ENCODE data around the gene RDX.
"Not testable (repeated sequence)": the region's sequence is repeated elsewhere in the genome, so short reads cannot be mapped to it uniquely, and the experiment has no call there.

RDX gene

GRCh38 chr11:110196884-110197420 lies 99.5 kb downstream of the RDX start:
- no peak for DNase-seq

DNA sequence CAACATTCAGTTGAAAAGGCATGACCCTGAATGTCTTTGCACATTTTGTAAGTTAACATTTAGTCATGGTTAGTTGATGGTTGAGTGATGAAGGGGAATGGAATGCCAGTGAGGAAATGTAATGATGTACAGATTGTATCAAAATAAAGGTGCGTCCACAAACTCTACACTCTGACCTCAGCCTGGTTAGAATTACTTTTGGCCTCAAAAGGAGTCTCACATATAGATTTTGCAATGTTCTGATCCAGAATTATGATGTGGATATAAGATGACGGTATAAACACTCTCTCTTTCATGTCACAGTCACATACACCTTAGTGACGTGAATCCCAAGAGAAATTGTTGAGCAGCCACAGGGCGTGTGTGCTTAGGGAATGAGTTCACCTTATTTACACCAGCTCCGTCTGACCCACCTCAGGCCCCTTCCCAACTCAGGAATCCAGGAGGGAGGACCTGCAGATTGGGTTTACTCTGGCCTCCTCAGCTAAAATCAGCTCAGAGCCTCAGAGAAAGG lies 100.1 kb downstream of the RDX start:
- DNase-seq = no peak

- not testable (repeated sequence) for DNase-seq
These were observed 102.1 kb downstream of the RDX start for GRCh38 chr11:110194211-110194766.

DNA sequence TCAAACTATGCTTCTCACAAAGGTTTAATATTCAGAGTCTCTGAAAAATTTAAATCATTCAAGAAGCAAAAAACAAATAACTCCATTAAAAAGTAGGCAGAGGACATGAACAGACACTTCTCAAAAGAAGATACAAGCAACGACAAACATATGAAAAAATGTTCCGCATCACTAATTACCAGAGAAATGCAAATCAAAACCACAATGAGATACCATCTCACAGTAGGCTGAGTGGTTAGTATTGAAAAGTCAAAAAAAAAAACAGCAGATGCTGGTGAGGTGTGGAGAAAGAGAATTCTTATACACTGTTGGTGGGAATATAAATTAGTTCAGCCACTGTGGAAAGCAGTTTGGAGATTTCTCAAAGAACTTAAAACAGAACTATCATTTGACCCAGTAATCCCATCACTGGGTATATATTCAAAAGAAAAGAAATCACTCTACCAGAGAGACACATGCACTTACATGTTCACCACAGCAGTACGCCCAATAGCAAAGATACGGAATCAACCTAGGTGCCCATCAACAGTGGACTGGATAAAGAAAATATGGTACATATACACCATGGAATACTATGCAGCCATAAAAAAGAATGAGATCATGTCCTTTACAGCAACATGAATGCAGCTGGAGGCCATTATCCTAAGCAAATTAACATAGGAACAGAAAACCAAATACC lies 103.7 kb downstream of the RDX start:
- DNase-seq = not testable (repeated sequence)

DNA sequence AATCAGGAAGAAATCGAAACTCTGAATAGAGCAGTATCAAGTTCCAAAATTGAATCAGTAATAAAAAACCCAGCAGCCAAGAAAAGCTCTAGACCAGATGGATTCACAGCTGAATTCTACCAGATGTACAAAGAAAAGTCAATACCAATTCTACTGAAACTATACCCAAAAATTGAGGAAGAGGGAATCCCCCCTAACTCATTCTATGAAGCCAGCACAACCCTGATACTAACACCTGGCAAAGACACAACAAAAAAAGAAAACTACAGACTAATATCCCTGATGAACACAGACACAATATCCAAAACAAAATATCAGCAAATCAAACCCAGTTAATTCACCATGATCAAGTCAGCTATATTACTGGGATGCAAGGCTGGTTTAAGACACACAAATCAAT lies 105.5 kb downstream of the RDX start:
- DNase-seq = no peak

- no peak for DNase-seq
These were observed 108.7 kb downstream of the RDX start for GRCh38 chr11:110187731-110188130.

GRCh38 chr11:110186867-110187266 lies 109.5 kb downstream of the RDX start:
- DNase-seq = no peak

DNA sequence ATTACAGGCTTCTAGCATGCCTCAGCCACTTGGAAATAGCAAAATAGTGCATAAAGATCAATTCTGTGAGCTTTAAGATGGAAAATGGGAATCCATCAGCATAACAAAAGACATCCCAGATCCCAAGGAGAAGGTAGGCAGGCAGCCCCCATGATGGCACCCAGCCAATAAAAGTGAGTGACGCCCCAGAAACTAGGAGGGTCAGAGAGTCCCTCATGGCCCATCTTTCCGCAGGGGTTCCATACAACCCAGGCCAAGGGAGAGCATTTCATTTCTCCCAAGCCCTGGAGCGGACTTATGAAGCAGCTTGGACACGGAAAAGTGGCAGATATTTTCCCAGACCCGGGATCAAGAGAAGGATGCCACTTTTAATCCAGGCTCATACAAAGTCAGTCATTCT lies 110.0 kb downstream of the RDX start:
- DNase-seq = no peak

- DNase-seq = no peak
These were observed 110.8 kb downstream of the RDX start for GRCh38 chr11:110185599-110185998.

GRCh38 chr11:110185121-110185591 lies 111.3 kb downstream of the RDX start:
- DNase-seq = no peak

- DNase-seq = no peak
These were observed 112.0 kb downstream of the RDX start for GRCh38 chr11:110184456-110184855.

DNA sequence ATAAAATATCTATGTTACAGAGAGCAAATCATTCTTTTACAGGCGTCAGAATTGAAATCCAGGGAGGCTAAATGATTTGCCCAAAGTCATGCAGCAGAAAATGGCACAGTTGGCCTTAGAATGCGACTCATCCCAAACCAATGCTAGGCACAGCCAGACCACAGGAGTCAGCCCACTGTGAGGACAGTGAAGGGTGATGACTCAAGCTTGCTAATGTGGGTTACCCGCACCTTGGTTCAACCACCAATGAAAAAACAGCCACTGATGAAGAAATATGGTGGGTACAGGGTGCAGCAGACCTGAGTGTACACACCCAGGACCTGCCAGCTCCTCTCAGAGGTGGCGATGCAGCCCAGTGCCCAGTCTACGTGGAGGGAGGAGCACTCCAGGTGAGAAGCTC lies 113.5 kb downstream of the RDX start:
- no peak for DNase-seq

DNA sequence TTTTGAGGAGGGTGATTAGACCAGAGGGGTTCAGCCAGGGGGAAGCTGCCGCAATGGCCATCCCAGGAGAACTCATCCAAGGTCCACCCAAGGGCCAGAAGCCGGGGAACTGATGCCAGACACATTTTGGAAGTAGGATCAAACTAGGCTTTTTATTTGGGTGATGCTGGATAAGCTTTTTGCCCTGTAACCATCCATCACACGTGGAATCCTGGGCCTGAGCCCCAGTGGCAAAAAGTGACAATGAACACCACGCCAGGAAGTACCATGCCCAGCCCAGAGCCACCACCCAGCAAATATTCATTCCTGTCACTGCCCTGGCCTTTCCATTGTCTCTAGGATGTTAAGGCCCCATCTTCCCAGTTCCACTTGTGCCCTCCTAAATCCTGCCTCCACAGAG lies 117.3 kb downstream of the RDX start:
- no peak for DNase-seq

DNA sequence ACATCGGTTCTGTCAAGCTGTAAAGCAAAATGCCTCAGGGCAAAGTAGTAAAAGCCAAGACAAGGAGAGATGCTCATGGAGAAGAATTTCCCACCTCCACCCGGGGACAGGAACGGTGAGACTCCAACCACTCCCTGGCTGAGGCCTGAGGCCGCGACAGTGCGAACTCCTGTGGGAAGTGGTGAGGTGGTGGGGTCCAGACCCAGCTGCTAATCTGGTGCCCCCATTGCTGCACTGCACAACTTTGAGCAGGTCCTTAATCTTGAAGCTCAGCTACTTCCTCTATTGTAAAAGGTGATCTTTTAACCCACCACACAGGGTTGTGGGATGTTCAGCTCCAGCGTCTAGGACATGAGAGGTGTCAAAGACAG lies 119.3 kb downstream of the RDX start:
- no peak for DNase-seq

DNA sequence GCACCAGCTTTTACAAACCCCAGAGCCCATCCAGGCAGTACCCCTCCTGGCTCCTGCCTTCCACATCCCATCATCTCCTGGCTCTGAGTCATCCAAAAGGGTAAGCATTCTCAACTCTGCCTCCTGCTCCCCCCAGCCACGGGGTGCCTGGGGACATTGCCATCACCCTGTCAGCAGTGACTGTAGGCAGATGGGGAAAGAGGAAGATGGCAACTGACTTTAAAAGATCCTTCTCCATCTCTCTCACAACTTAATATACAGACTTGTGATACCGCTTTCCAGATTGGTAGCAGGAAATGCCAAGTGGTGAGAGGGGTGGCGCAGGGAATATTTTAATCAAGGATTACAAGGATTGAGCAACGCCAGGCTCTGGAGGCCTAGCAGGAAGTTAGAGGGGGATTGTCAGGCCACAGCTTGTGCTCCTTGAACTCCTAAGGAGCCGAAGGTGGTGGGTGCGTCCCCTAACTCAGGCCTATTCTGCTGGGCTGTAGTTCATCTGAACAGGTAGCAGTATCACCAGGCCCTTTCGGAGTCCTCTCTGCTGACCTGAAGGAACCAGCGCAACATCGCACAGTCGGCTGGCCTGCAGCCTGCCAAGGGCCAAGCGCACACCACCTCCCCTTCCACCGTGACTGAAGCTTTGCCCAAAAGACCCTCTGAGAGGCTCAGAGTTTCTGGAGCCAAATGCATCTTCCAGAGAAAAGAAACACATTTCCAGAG lies 119.9 kb downstream of the RDX start:
- no peak for DNase-seq

GRCh38 chr11:110174645-110175310 lies 121.6 kb downstream of the RDX start:
- no peak for DNase-seq

GRCh38 chr11:110173811-110174644 lies 122.4 kb downstream of the RDX start:
- peak; percentile 57 for DNase-seq

GRCh38 chr11:110172468-110173065 lies 123.8 kb downstream of the RDX start:
- no peak for DNase-seq

GRCh38 chr11:110169738-110170137 lies 126.7 kb downstream of the RDX start:
- no peak for DNase-seq

DNA sequence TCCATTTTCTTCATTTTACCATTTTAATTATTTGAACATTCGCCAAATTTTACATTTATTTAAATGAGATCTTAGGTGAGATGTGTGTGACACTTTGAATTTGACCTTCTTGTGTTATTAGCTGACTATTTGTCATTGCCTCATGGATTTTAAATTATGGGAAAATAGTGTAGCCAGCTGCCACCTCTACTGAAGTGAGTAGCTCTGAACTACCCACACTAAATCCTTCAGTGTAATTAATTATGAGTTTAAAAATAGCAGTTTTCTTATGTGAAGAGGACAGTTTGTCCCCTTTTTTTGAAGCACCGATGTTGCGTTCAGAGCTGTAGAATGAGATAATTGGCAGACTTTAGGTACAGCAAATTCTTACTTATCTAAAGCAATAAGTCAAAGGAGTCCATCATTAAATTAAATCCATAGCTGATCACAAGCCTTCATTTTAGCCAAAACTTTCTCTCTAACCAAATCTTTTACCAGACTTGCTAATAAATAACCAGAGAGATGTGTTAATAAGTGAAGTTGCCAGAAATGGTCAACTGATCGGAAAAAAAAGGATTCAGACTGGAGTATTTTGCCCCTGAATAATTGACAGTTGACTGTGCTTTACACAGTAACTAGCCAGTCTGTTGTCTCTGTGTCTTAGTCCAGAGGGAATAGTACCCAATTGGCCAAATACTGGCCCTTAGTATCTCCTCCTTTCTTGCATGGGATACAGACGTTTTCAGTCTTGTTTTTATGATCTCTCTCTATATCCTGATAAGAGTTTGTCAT lies 128.2 kb downstream of the RDX start:
- DNase-seq = no peak
